H54 (cell line): ENCODE results near the gene ZFR2.
"Not testable (repeated sequence)": the region's sequence is repeated elsewhere in the genome, so short reads cannot be mapped to it uniquely, and the experiment has no call there.

ENCODE experiments used
- DNase-seq: peaks from one replicate; pipeline ENCODE4 v3.0.0; 2011; ENCODE audit warnings: low spot score, mixed read lengths; ENCODE audit not compliant: insufficient read length
- FAIRE-seq: peaks from 3 replicates; lab custom pipeline; 2011; peaks lifted over from hg19 to GRCh38; lab: Jason Lieb, UNC
- POLR2A ChIP-seq: IDR thresholded peaks from 2 replicates; pipeline ENCODE4 v1.6.1; 2011; ENCODE audit warnings: low read depth, mild to moderate bottlenecking, low read length

Gene ZFR2

GRCh38 chr19:3893509-3894179 lies 24.8 kb upstream of the ZFR2 start:
- FAIRE-seq (no peak), DNase-seq (no peak)
- TF ChIP-seq POLR2A = no peak

GRCh38 chr19:3890591-3890990 lies 21.8 kb upstream of the ZFR2 start:
- TF ChIP-seq POLR2A = no peak
- DNase-seq (no peak), FAIRE-seq (no peak)

GRCh38 chr19:3882041-3882384 lies 13.2 kb upstream of the ZFR2 start:
- FAIRE-seq = no peak
- no peak for DNase-seq
- no peak for TF ChIP-seq POLR2A

- FAIRE-seq = no peak
- TF ChIP-seq POLR2A = no peak
- no peak for DNase-seq
Observed at GRCh38 chr19:3881272-3882040, 12.6 kb upstream of the ZFR2 start.

GRCh38 chr19:3880471-3881271 lies 11.8 kb upstream of the ZFR2 start, which contains the start of gene ATCAY:
Gene ATCAY, plus strand, starts transcription at chr19:3880685. Its CDS starts 5,083 bp downstream, at chr19:3885768.
- FAIRE-seq (no peak), DNase-seq (no peak)
- no peak for TF ChIP-seq POLR2A

- FAIRE-seq (no peak), DNase-seq (no peak)
- no peak for TF ChIP-seq POLR2A
Observed at GRCh38 chr19:3879656-3880055, 10.8 kb upstream of the ZFR2 start.

- FAIRE-seq, DNase-seq: not testable (repeated sequence)
Observed at GRCh38 chr19:3874695-3875094, 5.9 kb upstream of the ZFR2 start.

- FAIRE-seq = no peak
- no peak for DNase-seq
- no peak for TF ChIP-seq POLR2A
Observed at GRCh38 chr19:3873151-3873550, 4.3 kb upstream of the ZFR2 start.

GRCh38 chr19:3867971-3868769 lies 668 bp downstream of the ZFR2 start:
- TF ChIP-seq POLR2A = no peak
- FAIRE-seq (no peak), DNase-seq (no peak)

- DNase-seq (no peak), FAIRE-seq (no peak)
- TF ChIP-seq POLR2A = no peak
Observed at GRCh38 chr19:3866910-3867638, 1.8 kb downstream of the ZFR2 start.

- TF ChIP-seq POLR2A = no peak
- FAIRE-seq = no peak
- DNase-seq = no peak
Observed at GRCh38 chr19:3863648-3864047, 5.2 kb downstream of the ZFR2 start.

GRCh38 chr19:3862826-3863500 lies 5.9 kb downstream of the ZFR2 start:
- no peak for FAIRE-seq
- no peak for TF ChIP-seq POLR2A

More at GRCh38 chr19:3862826-3863500, 5.9 kb downstream of the ZFR2 start:
- DNase-seq = no peak
